Inflammatory macrophage treated with lipopolysaccharide for 4 hours (primary cell): ENCODE data around the gene HEBP2.

Experiments used
- DNase-seq: peaks from one replicate; pipeline ENCODE4 v3.0.0-alpha.2; 2020

HEBP2 gene

DNA sequence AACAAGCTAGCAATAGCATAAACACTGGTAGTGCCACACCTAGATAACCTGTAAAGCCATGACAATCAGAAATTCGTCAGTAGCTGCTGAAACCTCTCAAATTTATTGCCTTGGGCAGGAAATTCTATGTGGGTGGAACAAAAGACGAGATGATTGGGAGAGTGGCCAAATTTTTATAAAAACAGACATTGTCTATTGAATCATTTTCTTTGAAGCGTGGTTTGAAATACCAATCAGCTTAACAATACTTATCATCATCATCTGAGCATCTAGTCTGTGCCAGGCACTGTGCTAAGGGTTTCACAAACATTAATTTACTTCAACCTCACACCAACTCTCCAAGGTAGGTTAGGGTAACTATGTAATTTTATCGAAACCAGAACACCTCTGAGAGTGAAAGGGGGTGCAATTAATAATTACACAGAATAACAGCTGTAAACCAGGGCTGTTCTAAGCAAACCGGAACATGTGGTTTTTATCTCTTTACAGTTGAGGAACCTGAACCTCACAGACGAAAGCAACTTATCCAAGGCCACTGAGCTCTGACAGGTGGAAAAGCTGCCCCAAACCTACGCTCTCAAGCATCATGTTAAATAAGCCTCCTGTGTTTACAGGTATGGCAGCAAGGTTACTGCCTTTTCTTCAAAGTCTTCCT is 51.9 kb downstream of the HEBP2 start:
- DNase-seq = no peak

DNA sequence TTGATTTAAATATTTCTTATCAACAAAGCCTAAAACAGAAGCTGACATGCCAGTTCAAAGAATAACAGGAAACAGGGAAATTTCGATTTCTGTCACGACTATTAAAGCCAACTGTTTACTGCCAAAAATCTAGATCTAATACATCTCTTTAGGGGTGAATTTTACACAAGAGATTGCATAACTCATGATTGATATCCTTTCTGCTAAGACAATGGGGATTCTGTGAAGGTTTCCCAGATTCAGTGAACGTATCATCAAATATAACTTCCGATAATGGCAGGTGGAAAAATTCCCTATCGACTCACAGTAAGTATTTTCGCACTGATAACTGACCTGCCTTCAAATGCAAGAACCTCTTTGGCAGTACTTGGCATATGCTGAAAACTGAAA is 52.4 kb downstream of the HEBP2 start:
- no peak for DNase-seq

DNA sequence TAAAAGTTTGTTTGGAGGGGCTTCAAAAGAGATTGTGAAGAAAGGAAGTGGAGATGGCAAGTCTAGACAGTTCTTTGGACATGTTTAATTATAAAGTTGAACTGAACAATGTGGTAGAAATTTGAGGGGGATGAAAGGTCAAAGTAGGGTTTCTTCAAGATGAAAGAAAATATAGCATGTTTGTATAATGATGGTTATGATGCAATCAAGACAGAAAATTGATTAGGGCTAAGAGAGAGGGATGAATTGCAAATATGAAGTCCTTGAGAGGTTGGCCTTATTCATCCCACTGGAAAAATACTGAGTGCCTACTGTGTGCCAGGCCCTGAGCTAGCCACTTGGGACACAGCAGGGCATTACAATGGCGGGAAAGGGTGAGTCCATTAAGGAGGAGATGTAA is 57.6 kb downstream of the HEBP2 start:
- no peak for DNase-seq

- no peak for DNase-seq
Observed at GRCh38 chr6:138464085-138464484, 60.1 kb downstream of the HEBP2 start.

DNA sequence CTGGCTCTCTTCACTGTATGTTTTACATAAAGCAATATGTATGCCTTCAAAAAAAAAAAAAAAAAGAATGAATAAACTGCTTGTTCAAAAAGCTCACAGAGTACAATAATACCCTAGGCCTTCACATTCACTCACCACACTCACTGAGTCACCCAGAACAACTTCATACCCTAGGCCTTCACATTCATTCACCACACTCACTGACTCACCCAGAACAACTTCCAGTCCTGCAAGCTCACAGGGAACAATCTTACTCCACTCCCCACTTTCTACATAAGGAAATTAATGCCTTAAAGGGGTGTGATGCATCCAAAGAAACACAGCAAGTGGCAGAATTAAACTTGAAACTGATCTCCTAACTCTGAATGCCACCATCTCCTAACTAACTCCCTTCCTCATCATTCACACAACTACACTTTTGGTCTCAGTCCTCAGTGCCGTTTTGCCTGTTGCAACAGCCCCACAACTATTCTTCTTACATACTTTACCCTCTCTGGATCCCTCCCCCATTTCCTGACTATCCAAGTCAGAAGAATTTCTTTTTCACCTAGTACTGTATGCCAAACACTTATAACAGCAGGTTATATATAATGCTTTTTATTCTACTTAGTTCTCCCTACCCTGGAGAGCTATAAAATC is 61.1 kb downstream of the HEBP2 start:
- DNase-seq = peak; percentile 6

GRCh38 chr6:138467901-138468300 is 63.9 kb downstream of the HEBP2 start:
- no peak for DNase-seq

DNA sequence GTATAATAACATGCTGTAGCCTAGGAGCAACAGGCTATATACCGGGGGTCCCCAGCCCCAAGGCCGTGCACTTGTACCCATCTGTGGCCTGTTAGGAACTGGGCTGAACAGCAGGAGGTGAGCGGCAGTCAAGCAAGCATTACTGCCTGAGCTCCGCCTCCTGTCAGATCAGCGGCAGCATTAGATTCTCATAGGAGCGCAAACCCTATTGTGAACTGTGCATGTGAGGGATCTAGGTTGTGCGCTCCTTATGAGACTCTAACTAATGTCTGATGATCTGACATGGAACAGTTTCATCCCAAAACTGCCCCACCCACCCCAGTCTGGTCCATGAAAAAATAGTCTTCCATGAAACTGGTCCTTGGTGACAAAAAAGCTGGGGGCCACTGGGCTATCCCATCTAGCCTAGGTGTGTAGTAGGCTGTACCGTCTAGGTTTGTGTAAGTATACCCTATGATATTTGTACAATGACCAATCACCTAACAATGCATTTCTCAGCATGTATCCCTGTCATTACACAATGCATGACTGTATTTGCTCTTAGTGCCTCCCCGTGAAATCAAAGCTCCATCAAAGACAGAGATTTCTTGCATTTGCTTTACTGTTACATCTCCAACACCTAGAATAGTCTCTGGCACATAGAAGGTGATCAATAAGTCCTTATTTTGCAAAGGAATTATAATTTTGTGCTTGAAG is 64.4 kb downstream of the HEBP2 start:
- no peak for DNase-seq
